ENCODE measurements around the gene WBP2.

DNA sequence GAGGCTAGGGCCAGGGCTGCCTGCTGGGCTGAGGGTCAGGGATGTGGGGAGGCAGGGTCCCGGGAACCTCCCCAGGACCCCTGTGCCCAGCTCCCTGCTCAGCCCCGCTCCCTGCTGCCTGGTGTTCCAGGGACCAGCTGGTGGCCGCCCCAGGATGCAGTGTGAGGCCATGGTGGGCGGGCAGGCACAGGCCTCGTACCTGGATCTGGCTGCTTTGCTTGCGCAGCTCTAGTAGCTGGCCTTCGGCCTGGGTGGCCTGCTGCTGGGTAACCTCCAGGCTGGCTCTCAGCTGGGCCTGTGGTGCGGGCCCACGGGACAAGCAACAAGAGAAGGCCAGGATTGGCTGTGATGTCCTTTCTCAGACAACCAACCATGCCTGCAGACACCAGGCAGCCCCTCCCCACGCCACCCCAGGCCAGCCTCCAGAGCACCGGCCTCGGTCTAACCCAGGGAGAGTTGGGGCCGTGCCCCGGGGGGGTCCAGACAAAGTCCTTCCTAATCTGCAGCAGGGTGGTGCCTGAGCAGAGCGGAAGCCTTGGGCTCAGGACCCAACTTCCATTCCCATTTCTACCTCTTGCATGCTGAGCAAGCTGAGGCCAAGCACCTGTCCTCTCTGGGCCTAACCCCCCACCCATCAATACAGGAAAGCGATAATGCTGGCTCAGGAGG, 37.6 kb upstream of the WBP2 start:
- TF ChIP-seq, protein P1, sequence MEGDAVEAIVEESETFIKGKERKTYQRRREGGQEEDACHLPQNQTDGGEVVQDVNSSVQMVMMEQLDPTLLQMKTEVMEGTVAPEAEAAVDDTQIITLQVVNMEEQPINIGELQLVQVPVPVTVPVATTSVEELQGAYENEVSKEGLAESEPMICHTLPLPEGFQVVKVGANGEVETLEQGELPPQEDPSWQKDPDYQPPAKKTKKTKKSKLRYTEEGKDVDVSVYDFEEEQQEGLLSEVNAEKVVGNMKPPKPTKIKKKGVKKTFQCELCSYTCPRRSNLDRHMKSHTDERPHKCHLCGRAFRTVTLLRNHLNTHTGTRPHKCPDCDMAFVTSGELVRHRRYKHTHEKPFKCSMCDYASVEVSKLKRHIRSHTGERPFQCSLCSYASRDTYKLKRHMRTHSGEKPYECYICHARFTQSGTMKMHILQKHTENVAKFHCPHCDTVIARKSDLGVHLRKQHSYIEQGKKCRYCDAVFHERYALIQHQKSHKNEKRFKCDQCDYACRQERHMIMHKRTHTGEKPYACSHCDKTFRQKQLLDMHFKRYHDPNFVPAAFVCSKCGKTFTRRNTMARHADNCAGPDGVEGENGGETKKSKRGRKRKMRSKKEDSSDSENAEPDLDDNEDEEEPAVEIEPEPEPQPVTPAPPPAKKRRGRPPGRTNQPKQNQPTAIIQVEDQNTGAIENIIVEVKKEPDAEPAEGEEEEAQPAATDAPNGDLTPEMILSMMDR (IDR thresholded peaks at IDR 0.05; ENCODE audit: insufficient read depth, low read depth, low read length), result no peak
- TF ChIP-seq EZH2 (IDR thresholded peaks at IDR 0.05; ENCODE audit: insufficient read depth, low read length), result no peak
